ENCODE data around the gene ZCCHC24. TPM values are rescaled to one million over a fixed set of nuclear protein-coding genes. Genes with fewer than 3 reads are reported as not detected.

The ZCCHC24 gene
- total RNA-seq (10 to 100 TPM; 31.6 to 64.7 (median 47.9) TPM), polyA plus RNA-seq (100 to 1,000 TPM in 1 of 3 donors, 10 to 100 TPM in 2; 11.2 to 112 (median 36.2) TPM)
- long read RNA-seq, donor 1, full-length matches to known transcripts: 14 of 52 reads
- long read RNA-seq, donor 1, partial matches to known transcripts: 0 of 52 reads
- long read RNA-seq, donor 1, other reads (novel, unspliced or antisense): 38 of 52 reads
- long read RNA-seq, donor 2, full-length matches to known transcripts: 38 of 124 reads
- long read RNA-seq, donor 2, partial matches to known transcripts: 4 of 124 reads
- long read RNA-seq, donor 2, other reads (novel, unspliced or antisense): 82 of 124 reads

DNA sequence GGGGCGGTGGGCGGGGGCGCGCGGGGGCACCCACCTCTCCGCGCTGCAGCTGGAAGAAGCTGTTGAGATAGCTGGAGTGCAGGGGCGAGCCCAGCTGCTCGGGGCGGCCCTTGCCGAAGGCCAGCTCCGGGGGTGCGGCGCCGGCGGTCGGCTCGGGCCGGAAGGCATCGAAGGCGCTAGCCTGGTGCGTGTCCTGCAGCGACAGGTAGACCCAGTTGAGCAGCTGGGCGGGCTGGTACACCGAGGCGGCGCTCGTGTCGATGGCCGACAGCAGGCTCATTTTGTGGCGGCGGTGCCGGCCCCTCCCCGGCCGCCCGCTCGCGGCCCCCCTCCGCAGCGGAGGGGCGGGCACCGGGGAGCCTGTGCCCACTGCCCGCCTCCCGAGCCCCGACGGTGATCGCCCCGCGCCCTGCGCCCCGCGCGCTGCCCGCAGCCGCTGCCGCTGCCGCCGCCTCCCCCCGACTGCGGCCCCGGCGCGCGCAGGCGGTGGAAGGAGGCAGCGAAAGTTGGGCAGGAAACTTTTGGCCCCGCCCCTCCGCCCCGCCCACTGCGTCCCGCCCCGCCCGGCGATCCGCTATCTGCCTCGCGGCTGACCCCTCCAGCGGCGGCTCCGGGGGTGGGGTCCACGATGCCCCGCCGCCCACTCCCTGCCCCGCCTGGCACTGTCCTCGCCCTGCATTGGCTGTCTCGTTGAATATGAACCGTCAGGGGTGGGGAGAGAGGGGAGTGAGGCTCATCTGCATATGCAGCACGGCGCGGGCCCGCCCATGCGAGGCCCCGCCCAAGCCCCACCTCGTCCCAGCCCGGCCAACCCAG, at the start of gene ZCCHC24:
TSS of gene ZCCHC24 (minus strand) at position 464 of the 816 bp plus-strand sequence. CDS start at position 280, 184 bp downstream.
- intact Hi-C loops (cut with DNase I): no loop called here
- Histone ChIP-seq H3K27ac (peak within 1 kb of the TSS; percentile 93), H3K4me3 (peak within 1 kb of the TSS; percentile 76), H3K27me3 (ENCODE audit: insufficient read depth in 3 of 3, low read length in 2 of 3) (no peaks in the 10 kb centered on the region), H3K4me1 (peaks cover 61% of the 10 kb centered on the region), H3K36me3 (ENCODE audit: insufficient read depth in 1 of 2, low read depth in 1 of 2) (peaks cover 0 to 10% of the 10 kb centered on the region in 2 donors), H3K9me3 (no peaks in the 10 kb centered on the region)
- 1 to 2% (median 1%) methylated on average over 31 to 95 of the region's 95 CpGs for WGBS, 3 donors
- DNase-seq (peak; percentile 99), ATAC-seq (peak; percentile 84 to 92 (median 85))
- TF ChIP-seq, protein P1, sequence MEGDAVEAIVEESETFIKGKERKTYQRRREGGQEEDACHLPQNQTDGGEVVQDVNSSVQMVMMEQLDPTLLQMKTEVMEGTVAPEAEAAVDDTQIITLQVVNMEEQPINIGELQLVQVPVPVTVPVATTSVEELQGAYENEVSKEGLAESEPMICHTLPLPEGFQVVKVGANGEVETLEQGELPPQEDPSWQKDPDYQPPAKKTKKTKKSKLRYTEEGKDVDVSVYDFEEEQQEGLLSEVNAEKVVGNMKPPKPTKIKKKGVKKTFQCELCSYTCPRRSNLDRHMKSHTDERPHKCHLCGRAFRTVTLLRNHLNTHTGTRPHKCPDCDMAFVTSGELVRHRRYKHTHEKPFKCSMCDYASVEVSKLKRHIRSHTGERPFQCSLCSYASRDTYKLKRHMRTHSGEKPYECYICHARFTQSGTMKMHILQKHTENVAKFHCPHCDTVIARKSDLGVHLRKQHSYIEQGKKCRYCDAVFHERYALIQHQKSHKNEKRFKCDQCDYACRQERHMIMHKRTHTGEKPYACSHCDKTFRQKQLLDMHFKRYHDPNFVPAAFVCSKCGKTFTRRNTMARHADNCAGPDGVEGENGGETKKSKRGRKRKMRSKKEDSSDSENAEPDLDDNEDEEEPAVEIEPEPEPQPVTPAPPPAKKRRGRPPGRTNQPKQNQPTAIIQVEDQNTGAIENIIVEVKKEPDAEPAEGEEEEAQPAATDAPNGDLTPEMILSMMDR (IDR thresholded peaks at IDR 0.05): no peak

DNA sequence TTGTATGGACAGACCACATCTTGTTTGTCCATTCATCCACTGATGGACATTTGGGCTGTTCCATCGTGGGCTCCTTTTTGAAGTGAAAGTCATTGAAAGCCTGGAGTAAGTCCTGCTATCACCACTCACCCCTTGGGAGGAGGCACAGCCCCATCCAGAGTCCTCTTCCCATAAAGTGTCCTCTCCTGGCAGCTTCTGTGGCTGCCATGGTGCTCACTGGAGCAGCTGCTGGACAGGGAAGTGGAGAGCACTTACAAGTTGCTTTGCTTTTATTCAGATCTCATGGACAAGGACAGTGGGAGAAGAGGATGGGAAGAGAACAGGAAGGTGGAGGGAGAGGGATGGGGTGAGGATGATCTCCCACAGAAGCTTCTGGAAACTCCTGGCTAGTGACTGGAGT, 48.4 kb upstream of the ZCCHC24 start:
- intact Hi-C loops (cut with DNase I): no loop called here
- TF ChIP-seq, protein P1 (IDR thresholded peaks at IDR 0.05): no peak
- ATAC-seq (no peak), DNase-seq (no peak)
- Histone ChIP-seq H3K4me3 (no peak overlapping the region), H3K9me3 (no peaks in the 10 kb centered on the region), H3K27ac (no peak overlapping the region), H3K36me3 (ENCODE audit: insufficient read depth in 1 of 2, low read depth in 1 of 2) (no peaks in the 10 kb centered on the region), H3K27me3 (ENCODE audit: insufficient read depth in 3 of 3, low read length in 2 of 3) (no peaks in the 10 kb centered on the region), H3K4me1 (no peaks in the 10 kb centered on the region)
- 70 to 76% (median 71%) methylated on average over 1 of the region's 1 CpG for WGBS, 3 donors

DNA sequence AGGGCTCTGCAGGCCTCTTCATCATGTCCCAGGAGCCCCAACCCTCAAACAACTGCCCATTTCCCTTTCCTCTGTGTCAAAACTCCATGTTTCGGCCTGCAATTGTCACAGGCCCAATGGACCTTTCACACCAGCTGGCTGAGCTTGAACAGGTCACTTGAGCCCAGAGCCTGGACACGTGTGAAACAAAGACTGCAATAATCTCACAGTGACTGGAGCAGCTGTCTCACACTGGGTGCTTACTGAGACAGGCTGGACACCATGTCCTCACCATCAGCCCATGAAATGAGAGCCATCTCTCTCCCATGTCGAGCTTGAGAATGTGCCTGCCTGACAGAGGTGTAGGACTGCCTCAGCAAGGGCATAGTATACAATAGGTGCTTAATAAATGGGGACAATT, 47.4 kb upstream of the ZCCHC24 start:
- H3K36me3 ChIP-seq (ENCODE audit: insufficient read depth in 1 of 2, low read depth in 1 of 2): no peaks in the 10 kb centered on the region
- ATAC-seq (peak in 3 of 4 donors; percentile 24 to 48 (median 46)), DNase-seq (no peak)
- H3K9me3 ChIP-seq: no peaks in the 10 kb centered on the region
- no peak overlapping the region for H3K4me3 ChIP-seq
- H3K27me3 ChIP-seq (ENCODE audit: insufficient read depth in 3 of 3, low read length in 2 of 3): no peaks in the 10 kb centered on the region
- intact Hi-C loops (cut with DNase I): no loop called here
- H3K4me1 ChIP-seq: peaks cover 3% of the 10 kb centered on the region
- 39 to 61% (median 43%) methylated on average over 3 of the region's 3 CpGs for WGBS, 3 donors
- TF ChIP-seq, protein P1 (IDR thresholded peaks at IDR 0.05): no peak
- no peak overlapping the region for H3K27ac ChIP-seq

DNA sequence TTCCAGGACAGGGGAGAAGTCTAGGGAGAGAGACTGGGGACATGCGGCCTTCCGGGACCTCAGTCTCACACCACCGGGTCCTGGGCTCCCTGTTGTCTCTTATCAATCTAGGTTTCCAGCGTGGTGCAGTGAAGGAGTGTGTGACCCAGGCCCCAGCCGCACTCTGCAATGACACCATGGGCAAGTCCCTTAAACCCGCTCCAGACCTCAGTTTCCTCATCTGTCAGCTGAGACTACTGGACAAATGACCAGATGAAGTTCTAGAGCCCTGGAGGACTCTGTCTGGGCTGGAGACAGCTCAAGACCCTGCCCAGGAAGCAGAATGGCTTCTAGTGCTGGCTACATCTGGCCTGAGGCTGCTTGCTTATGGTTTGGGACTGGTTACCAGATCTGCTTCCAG, 46.8 kb upstream of the ZCCHC24 start:
- H3K27ac ChIP-seq: no peak overlapping the region
- no peaks in the 10 kb centered on the region for H3K36me3 ChIP-seq (ENCODE audit: insufficient read depth in 1 of 2, low read depth in 1 of 2)
- DNase-seq: no peak
- H3K9me3 ChIP-seq: no peaks in the 10 kb centered on the region
- 95 to 99% (median 97%) methylated on average over 6 of the region's 6 CpGs for WGBS, 3 donors
- no peaks in the 10 kb centered on the region for H3K27me3 ChIP-seq (ENCODE audit: insufficient read depth in 3 of 3, low read length in 2 of 3)
- no peak overlapping the region for H3K4me3 ChIP-seq
- no peak for ATAC-seq
- TF ChIP-seq, protein P1 (IDR thresholded peaks at IDR 0.05): no peak
- intact Hi-C loops (cut with DNase I): no loop called here
- H3K4me1 ChIP-seq: peaks cover 5% of the 10 kb centered on the region
